Activated CD8-positive, alpha-beta T cell treated with anti-CD3 and anti-CD28 coated beads, Interleukin-2, amount 10 ng/mL, durations not matched to agents 7 days and 5 days (primary cell): Measurements from ENCODE around the gene KCNQ4. TPM values are rescaled to one million over a fixed set of nuclear protein-coding genes. Genes with fewer than 3 reads are reported as not detected.
A peak's percentile ranks its signal among the peaks of the same experiment; 100 is the strongest.

Source experiments
- ATAC-seq: fragments of 150-1000 bp; cut with Tn5 transposase; one replicate; pipeline ENCODE4 v1.10.0; 2021; ENCODE audit warnings: moderate library complexity
- CTCF ChIA-PET: fragments of 350-600 bp; sonication (Branson Sonifier 250); formaldehyde crosslinking; loops from one replicate; lab custom pipeline; 2021; ENCODE audit warnings: antibody characterized with exemption; lab: Charles Lee
- POLR2A ChIA-PET: fragments of 350-600 bp; sonication (Branson Sonifier 250); formaldehyde crosslinking; loops from one replicate; lab custom pipeline; 2021; ENCODE audit warnings: antibody characterized with exemption; lab: Charles Lee
- DNase-seq: peaks from one replicate; pipeline ENCODE4 v3.0.0-alpha.2; 2020
- H3K27ac Mint-ChIP-seq: one replicate; pipeline ENCODE4 v1.8.0; 2021; ENCODE audit warnings: mild to moderate bottlenecking, mixed read lengths
- H3K27me3 Mint-ChIP-seq: one replicate; pipeline ENCODE4 v1.8.0; 2021; ENCODE audit warnings: low read depth, mixed read lengths
- H3K36me3 Mint-ChIP-seq: one replicate; pipeline ENCODE4 v1.8.0; 2021; ENCODE audit warnings: low read depth, mixed read lengths
- H3K4me1 Mint-ChIP-seq: one replicate; pipeline ENCODE4 v1.8.0; 2021; ENCODE audit warnings: low read depth, mixed read lengths
- H3K4me3 Mint-ChIP-seq: one replicate; pipeline ENCODE4 v1.8.0; 2021; ENCODE audit warnings: mild to moderate bottlenecking, mixed read lengths
- H3K9me3 Mint-ChIP-seq: one replicate; pipeline ENCODE4 v1.8.0; 2022; ENCODE audit warnings: mixed read lengths; ENCODE audit not compliant: insufficient read depth
- total RNA-seq, 2 experiments: library from RNA; stranded (reverse); gene quantifications; one replicate each; pipeline ENCODE4 v1.2.3, GENCODE V29; 2021

The KCNQ4 gene
- total RNA-seq, 2 experiments from 2014 or later, result 0.73 to 0.87 TPM

DNA sequence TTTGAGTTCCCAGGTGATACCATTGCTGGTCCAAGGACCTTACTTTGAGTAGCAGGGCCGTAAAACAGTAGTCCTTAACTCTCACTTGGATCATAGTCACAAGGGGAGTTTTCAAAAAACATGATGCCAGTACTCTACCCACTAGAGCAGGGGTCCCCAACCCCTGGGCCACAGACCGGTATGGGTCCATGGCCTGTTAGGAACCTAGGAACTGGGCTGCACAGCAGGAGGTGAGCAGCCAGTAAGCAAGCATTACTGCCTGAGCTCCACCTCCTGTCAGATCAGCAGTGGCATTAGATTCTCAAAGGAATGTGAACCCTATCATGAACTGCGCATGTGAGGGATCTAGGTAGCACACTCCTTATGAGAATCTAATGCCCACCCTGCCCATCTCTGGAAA lies 39.7 kb upstream of the KCNQ4 start:
- ChIA-PET CTCF (interaction anchor here (1.3 kb wide), 1 partner anchor 9 kb away, joined by 3 read pairs; no protein-coding TSS in a partner anchor), POLR2A (interaction anchor here (0.9 to 3.1 kb wide), 2 partner anchors 52 to 212 kb away, joined by 3 to 9 read pairs; partner anchors contain the start of gene NFYC)
- H3K4me3 Mint-ChIP-seq, result no peak overlapping the region
- no peaks in the 10 kb centered on the region for H3K9me3 Mint-ChIP-seq
- ATAC-seq (no peak), DNase-seq (no peak)
- no peak overlapping the region for H3K27ac Mint-ChIP-seq
- no peaks in the 10 kb centered on the region for H3K27me3 Mint-ChIP-seq
- H3K36me3 Mint-ChIP-seq, result peaks cover 86% of the 10 kb centered on the region
- H3K4me1 Mint-ChIP-seq, result peaks cover 19% of the 10 kb centered on the region

DNA sequence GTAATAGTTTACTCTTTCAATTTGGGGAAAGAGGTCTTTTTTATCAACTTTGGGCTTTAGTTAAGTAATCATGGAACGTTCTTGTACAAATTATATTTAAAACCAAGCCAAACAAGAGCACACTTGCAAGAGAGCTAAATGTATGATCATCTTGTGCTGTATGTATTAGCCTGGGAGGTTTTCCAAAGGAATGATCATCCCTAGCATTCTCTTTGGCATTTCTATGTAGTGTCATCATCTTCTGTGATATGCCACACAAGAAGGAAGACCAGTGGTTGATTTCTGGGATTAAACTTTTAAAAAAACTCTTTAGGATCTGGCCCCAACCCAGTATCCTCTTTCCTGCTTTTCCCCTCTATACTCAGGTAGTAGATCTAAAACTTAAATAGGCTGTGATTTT lies 38.4 kb upstream of the KCNQ4 start:
- ChIA-PET POLR2A (interaction anchor here (1.4 to 3.1 kb wide), 2 partner anchors 36 to 53 kb away, joined by 3 to 9 read pairs; partner anchors contain the start of gene NFYC), CTCF (interaction anchor here (1.0 to 1.3 kb wide), 4 partner anchors 8 to 105 kb away, joined by 3 to 4 read pairs (median 3); partner anchors contain the start of gene NFYC)
- no peak overlapping the region for H3K27ac Mint-ChIP-seq
- H3K27me3 Mint-ChIP-seq, result no peaks in the 10 kb centered on the region
- H3K4me3 Mint-ChIP-seq, result no peak overlapping the region
- H3K4me1 Mint-ChIP-seq, result peaks cover 19% of the 10 kb centered on the region
- H3K9me3 Mint-ChIP-seq, result no peaks in the 10 kb centered on the region
- H3K36me3 Mint-ChIP-seq, result peaks cover 84% of the 10 kb centered on the region
- no peak for ATAC-seq
- DNase-seq, result no peak

DNA sequence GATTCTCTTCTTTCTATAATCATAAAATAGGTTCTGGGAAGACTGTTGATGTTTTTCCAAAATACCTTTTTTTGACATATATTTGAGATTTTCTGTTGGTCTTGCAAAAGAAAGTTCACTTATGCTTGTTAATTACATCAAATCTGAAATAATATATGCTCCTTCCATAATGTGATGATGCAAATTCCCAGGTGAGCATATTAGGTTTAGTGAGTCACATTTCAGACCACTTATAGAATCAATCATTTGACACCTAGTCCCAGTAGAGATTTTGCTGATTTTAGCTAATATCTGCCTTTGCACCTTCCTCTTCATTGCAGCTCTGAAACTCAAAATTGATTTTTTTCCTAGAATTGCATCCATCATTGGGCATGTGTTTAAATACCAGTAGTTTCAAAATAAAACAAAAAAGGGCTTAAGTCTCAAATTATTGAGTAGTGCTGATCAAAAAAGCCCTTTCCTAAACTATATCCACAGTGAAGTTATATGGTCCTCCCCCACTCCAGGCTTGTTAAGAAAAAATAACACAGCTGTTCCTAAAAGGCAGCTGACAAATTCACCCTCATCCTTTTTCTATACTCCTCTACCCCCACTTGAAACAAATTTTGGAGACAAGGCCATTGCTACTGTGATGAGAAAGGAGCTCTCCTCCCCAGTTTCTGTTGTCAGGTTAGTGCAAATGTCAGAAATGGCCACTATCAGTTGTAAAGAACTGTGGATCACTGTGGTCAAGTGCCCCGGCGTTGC lies 37.1 kb upstream of the KCNQ4 start:
- no peaks in the 10 kb centered on the region for H3K9me3 Mint-ChIP-seq
- ChIA-PET CTCF (interaction anchor here (0.8 to 1.3 kb wide), 3 partner anchors 10 to 28 kb away, joined by 3 to 4 read pairs (median 4); no protein-coding TSS in a partner anchor), POLR2A (interaction anchor here (0.6 to 1.4 kb wide), 2 partner anchors 37 to 54 kb away, joined by 3 read pairs; no protein-coding TSS in a partner anchor)
- no peak for ATAC-seq
- peaks cover 18% of the 10 kb centered on the region for H3K4me1 Mint-ChIP-seq
- H3K27me3 Mint-ChIP-seq, result no peaks in the 10 kb centered on the region
- no peak for DNase-seq
- no peak overlapping the region for H3K4me3 Mint-ChIP-seq
- peaks cover 81% of the 10 kb centered on the region for H3K36me3 Mint-ChIP-seq
- no peak overlapping the region for H3K27ac Mint-ChIP-seq

DNA sequence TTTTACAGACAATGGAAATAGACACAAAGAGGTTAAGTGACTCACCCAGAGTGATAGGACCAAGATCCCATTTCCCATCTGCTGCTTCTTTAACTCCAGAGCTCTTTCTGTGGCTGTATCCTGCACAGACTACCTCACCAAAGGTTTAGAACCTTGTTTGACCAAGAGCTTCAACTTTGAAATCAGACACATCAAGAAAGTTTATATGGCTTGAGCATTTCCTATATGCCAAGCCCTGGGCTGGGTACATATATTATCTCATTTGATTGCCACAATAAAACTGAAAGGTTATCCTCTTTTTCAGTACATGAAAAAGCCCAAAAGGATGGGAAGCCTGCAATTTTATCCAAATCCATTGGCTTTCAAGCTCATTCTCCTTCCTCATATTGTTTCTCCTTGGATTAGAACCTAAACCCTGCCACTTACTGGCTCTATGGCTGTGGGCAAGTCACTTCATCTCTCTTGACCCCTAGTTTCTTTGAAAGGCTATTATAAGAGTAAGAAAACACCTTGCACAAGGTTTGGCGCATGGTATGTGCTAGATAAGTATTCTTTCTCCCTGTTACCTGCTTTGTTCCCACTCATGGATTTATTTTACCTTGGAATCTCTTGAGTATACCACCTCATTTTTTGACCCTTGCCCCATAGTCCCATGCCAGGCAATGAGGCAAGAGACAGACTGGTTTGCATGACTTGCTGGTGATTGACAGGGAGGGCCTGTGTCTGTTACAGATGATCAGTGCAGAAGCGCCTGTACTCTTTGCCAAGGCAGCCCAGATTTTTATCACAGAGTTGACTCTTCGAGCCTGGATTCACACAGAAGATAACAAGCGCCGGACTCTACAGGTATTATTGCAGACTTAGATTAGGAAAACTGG lies 34.5 kb upstream of the KCNQ4 start:
- Mint-ChIP-seq H3K4me1 (peaks cover 20% of the 10 kb centered on the region), H3K27me3 (no peaks in the 10 kb centered on the region), H3K27ac (peak overlapping the region; percentile 5), H3K36me3 (peaks cover 76% of the 10 kb centered on the region), H3K9me3 (no peaks in the 10 kb centered on the region), H3K4me3 (no peak overlapping the region)
- DNase-seq (no peak), ATAC-seq (no peak)
- ChIA-PET POLR2A (interaction anchor here (1.7 kb wide), 1 partner anchor 58 kb away, joined by 5 read pairs; the partner anchor contains the start of gene NFYC), CTCF (interaction anchor here (0.9 kb wide), 1 partner anchor 17 kb away, joined by 3 read pairs; no protein-coding TSS in a partner anchor)

DNA sequence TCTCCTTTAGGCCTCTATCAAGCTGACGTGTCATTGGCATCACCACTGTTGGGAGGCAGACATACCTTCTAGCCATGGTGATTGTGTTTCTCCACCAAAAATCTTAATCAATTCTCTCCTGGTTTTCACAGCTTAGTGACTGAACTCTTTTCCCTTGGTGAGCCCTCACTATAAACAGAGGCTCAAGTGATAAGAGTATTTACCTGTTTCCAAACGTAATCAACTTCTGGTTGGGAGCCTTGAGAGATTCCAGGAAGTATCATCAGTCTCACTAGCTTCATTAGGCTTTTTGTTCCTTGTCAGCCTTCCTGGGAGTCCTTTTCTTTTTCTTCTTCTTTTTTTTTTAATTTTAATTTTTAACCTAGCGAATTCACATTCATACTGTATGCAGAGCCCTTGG lies 33.8 kb upstream of the KCNQ4 start:
- peaks cover 76% of the 10 kb centered on the region for H3K36me3 Mint-ChIP-seq
- H3K27ac Mint-ChIP-seq, result no peak overlapping the region

DNA sequence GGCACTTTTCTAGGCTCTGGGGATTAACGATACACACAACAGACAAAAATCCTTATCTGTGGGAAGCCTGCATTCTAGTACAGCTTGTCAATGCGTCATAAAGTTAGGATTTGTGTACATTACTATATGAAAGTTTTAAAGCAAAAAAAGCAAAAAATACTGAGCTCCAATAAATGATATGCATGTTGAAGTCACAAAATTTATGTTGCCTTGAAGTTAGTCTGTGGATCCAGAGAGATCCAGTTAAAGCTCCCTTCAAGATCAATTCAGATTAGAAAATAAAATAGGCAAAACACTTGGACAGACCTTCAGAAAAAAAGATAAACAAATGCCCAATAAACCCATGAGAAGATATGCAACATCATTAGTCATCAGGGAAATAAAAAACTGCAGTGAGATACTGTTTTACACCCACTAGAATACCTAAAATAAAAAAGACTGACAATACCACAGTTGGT lies 33.1 kb upstream of the KCNQ4 start:
- Mint-ChIP-seq H3K4me1 (peaks cover 20% of the 10 kb centered on the region), H3K27ac (peak overlapping the region; percentile 32), H3K27me3 (no peaks in the 10 kb centered on the region), H3K36me3 (peaks cover 76% of the 10 kb centered on the region), H3K9me3 (no peaks in the 10 kb centered on the region), H3K4me3 (no peak overlapping the region)
- ATAC-seq, result no peak
- no peak for DNase-seq
- ChIA-PET POLR2A (no interaction called here), CTCF (interaction anchor here (1.2 kb wide), 1 partner anchor 24 kb away, joined by 3 read pairs; no protein-coding TSS in a partner anchor)

More for the DNA sequence above, 33.8 kb upstream of the KCNQ4 start:
- ChIA-PET POLR2A (no interaction called here), CTCF (interaction anchor here (0.9 kb wide), 1 partner anchor 18 kb away, joined by 3 read pairs; no protein-coding TSS in a partner anchor)
- Mint-ChIP-seq H3K4me1 (peaks cover 20% of the 10 kb centered on the region), H3K9me3 (no peaks in the 10 kb centered on the region), H3K4me3 (no peak overlapping the region), H3K27me3 (no peaks in the 10 kb centered on the region)
- no peak for DNase-seq
- no peak for ATAC-seq

DNA sequence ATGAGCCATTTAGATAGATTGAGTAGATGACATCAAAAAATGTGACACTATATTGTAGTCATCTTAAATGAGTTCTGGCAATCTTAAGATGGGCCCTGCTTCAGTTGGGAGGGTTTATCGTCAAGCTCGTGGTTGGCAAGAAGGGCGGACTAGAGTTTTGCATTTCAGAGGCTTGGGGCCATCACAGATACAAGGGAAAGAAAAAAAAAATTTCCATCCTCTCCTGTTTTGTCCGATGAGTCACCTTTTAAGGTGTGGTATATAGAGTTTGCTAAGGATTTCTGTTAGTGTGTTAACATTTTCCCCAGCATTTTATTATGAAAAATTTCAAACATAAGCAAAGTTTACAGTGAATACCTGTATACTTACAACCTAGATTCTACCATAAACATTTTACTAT lies 31.8 kb upstream of the KCNQ4 start:
- POLR2A ChIA-PET, result no interaction called here
- H3K4me3 Mint-ChIP-seq, result no peak overlapping the region
- ATAC-seq (no peak), DNase-seq (no peak)
- no peaks in the 10 kb centered on the region for H3K9me3 Mint-ChIP-seq
- H3K4me1 Mint-ChIP-seq, result peaks cover 20% of the 10 kb centered on the region
- H3K27me3 Mint-ChIP-seq, result no peaks in the 10 kb centered on the region
- H3K27ac Mint-ChIP-seq, result no peak overlapping the region
- H3K36me3 Mint-ChIP-seq, result peaks cover 70% of the 10 kb centered on the region
- CTCF ChIA-PET, result interaction anchor here (1.3 to 4.0 kb wide), 2 partner anchors 13 to 22 kb away, joined by 3 to 21 read pairs; no protein-coding TSS in a partner anchor

DNA sequence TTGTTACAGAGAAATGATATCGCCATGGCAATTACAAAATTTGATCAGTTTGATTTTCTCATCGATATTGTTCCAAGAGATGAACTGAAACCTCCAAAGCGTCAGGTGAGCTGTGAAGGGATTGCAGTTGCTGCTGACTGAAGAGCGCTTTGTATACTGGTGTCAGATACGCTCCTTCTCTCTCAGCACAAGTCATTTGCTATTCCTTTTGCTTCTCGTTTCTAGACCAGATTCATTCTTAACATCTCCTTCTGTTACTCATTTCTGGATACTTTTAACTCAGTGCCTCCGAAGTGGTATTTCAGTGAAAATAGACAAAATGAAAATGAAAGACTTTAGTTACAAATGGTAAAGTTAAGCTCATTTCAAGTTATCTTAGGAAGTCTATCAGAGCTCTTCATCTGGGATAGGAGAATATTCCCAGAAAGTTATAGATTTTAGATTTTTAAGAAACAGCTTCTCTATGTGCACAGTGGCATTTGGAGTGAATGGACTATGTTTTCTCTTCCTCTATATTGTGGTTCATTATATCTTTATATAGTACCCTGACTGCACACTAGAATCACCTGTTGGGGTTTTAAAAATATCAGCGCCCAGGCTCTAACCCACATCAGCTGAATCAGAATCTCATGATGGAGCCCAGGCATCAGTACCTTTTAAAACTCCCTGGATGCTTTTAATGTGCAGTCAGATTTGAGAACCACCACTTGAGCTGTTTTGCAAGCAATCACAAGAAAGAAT lies 30.3 kb upstream of the KCNQ4 start:
- CTCF ChIA-PET, result interaction anchor here (0.8 to 4.0 kb wide), 8 partner anchors 9 to 220 kb away, joined by 3 to 21 read pairs (median 4); no protein-coding TSS in a partner anchor
- no peak for DNase-seq
- peaks cover 20% of the 10 kb centered on the region for H3K4me1 Mint-ChIP-seq
- H3K27ac Mint-ChIP-seq, result no peak overlapping the region
- H3K9me3 Mint-ChIP-seq, result no peaks in the 10 kb centered on the region
- ATAC-seq, result no peak
- POLR2A ChIA-PET, result interaction anchor here (0.6 to 0.9 kb wide), 2 partner anchors 62 to 64 kb away, joined by 3 to 4 read pairs; partner anchors contain the start of gene NFYC
- H3K27me3 Mint-ChIP-seq, result no peaks in the 10 kb centered on the region
- no peak overlapping the region for H3K4me3 Mint-ChIP-seq
- H3K36me3 Mint-ChIP-seq, result peaks cover 67% of the 10 kb centered on the region

DNA sequence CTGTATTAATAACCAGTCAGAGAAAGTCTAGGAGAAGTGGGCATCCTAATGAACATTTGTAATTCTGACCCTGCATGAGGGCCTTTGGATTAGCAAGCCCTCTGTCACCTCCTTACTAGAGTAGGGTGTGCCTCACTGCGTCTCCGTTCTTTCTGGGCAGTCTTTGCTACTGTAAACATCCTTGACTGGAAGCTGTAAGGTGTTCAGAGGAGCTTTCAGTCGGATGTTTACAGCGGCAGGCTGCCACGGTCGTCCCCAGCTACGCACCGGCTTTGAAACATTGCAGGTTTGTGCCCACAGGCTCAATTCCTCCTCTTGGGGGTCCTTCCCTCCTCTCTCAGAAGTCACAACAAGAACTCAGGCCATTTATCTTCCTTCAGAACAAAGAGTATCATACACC lies 29.4 kb upstream of the KCNQ4 start:
- peaks cover 65% of the 10 kb centered on the region for H3K36me3 Mint-ChIP-seq
- no peak overlapping the region for H3K27ac Mint-ChIP-seq
- POLR2A ChIA-PET, result interaction anchor here (0.9 kb wide), 1 partner anchor 63 kb away, joined by 4 read pairs; the partner anchor contains the start of gene NFYC
- no peak overlapping the region for H3K4me3 Mint-ChIP-seq
- DNase-seq (no peak), ATAC-seq (no peak)
- H3K27me3 Mint-ChIP-seq, result no peaks in the 10 kb centered on the region
- CTCF ChIA-PET, result interaction anchor here (1.3 to 4.0 kb wide), 5 partner anchors 11 to 221 kb away, joined by 3 to 21 read pairs (median 8); no protein-coding TSS in a partner anchor
- peaks cover 20% of the 10 kb centered on the region for H3K4me1 Mint-ChIP-seq
- H3K9me3 Mint-ChIP-seq, result no peaks in the 10 kb centered on the region

DNA sequence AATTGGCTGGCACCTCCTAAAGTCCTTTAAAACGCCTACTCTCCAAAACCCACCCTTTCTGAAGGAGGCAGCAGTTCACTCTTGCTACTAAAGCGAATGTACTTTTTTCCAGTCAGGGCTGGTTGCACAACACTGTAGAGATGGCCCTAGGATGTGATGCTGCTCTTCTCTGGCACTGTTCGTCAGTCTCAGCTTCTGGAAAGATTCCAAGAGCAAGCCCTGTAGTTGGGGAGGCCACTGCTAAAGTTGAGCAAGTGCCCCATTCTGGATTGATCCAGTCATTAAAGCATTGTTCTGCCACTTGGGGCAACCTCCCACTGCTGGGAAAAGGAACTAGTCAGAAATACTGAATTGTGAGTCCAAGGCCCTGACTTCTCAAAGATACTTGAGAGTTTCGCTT lies 28.5 kb upstream of the KCNQ4 start:
- H3K4me1 Mint-ChIP-seq, result peaks cover 20% of the 10 kb centered on the region
- H3K36me3 Mint-ChIP-seq, result peaks cover 66% of the 10 kb centered on the region
- no peak for DNase-seq
- H3K27me3 Mint-ChIP-seq, result no peaks in the 10 kb centered on the region
- ChIA-PET POLR2A (interaction anchor here (0.7 kb wide), 1 partner anchor 11 kb away, joined by 4 read pairs; no protein-coding TSS in a partner anchor), CTCF (interaction anchor here (1.5 to 4.0 kb wide), 3 partner anchors 10 to 130 kb away, joined by 3 to 21 read pairs (median 16); no protein-coding TSS in a partner anchor)
- no peaks in the 10 kb centered on the region for H3K9me3 Mint-ChIP-seq
- H3K4me3 Mint-ChIP-seq, result no peak overlapping the region
- H3K27ac Mint-ChIP-seq, result no peak overlapping the region
- ATAC-seq, result no peak
